Subcutaneous adipose tissue (tissue), 4 donors: ENCODE data around the gene WDR64. TPM values are rescaled to one million over a fixed set of nuclear protein-coding genes. Genes with fewer than 3 reads are reported as not detected.

Experiments used
- total RNA-seq, 4 donors: library from RNA; depleted of rRNA; stranded (reverse); fragments of >200 nt; gene quantifications; one replicate each; pipeline ENCODE4 v1.1.0, GENCODE V29; 2016
- TF ChIP-seq, protein P1 (sequence below): fragments of 450-650 bp; IDR thresholded peaks from one replicate; pipeline ENCODE4 v1.5.1; 2016; ENCODE audit warnings: low read depth, mild to moderate bottlenecking, control low read depth, antibody characterized with exemption, moderate library complexity

The WDR64 gene
- total RNA-seq, 4 donors from 2014 or later: not detected

DNA sequence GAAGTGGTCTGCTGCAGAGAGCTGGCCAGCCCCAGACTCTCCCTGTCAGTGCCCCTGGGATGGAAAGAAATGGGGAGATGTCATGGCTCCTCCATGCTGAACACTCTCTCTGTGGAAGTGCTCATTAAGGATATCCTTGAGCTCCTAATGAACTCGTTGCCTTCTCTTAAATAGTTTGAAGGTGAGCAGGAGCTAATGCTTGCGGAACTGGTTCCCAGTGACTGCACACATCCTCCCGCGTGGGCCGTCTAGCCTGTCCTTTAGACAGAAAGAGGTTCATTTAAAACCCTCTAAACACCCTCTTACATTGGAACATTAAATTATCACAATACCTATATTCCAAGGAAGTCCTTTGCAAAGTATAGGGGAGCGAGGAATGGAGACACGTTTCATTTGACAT lies 5.9 kb upstream of the WDR64 start:
- TF ChIP-seq, protein P1, sequence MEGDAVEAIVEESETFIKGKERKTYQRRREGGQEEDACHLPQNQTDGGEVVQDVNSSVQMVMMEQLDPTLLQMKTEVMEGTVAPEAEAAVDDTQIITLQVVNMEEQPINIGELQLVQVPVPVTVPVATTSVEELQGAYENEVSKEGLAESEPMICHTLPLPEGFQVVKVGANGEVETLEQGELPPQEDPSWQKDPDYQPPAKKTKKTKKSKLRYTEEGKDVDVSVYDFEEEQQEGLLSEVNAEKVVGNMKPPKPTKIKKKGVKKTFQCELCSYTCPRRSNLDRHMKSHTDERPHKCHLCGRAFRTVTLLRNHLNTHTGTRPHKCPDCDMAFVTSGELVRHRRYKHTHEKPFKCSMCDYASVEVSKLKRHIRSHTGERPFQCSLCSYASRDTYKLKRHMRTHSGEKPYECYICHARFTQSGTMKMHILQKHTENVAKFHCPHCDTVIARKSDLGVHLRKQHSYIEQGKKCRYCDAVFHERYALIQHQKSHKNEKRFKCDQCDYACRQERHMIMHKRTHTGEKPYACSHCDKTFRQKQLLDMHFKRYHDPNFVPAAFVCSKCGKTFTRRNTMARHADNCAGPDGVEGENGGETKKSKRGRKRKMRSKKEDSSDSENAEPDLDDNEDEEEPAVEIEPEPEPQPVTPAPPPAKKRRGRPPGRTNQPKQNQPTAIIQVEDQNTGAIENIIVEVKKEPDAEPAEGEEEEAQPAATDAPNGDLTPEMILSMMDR: no peak

DNA sequence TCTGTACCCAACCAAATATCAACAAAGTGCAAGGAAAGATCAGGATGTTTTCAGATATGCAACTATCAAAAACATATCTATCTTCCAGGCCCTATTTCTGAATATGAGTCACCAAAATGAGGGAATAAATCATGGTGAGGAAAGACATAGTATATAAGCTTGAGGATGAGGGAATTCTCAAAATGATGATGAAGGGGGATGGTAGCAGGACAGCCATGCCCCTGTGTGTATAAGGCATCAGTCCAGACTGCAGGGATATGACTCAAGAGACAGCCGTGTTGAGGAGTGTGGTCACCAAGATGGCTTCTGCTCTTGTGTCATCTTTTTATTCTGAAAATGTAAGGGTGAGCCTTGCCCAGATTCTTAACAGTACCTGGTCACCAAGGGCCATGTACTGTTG lies 4.4 kb upstream of the WDR64 start:
- TF ChIP-seq, protein P1: no peak

DNA sequence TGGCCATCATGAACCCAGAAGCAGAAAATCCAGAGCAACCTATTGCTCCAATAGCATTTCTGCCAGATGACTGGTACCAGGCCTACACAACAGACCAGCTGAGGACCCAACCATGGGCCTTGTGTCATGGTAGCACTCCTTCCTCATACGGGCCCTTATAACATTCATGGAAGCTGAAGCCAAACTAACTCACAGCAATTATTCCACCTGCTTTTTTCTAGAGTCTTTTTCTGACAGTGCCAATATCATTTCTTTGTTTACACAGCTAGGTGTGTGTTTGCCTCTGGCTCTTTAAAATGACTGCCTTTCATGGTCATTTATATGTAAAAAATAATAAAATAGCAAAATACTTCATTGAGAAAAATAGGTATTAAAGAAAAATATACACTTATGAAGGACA lies 3.9 kb upstream of the WDR64 start:
- TF ChIP-seq, protein P1: no peak

DNA sequence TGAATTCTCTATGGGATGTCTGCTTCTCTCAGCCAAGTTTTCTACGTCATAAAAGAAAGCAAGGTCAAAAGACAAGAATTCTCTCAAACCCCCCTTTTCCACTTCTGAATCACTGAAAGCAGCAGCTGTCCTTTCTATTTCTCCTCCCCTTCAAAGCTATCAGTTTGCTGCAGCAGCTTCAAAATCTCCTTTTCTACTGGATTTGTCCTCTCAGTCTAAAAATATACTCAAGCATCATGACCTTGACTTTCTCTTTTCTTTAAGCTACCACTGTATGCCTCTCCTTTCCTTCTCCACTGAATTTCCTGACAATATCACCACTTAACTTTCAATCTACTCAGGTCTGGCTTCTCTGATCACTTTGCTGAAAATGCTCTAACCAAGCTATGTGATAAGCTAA lies 1.9 kb downstream of the WDR64 start:
- TF ChIP-seq, protein P1: no peak

DNA sequence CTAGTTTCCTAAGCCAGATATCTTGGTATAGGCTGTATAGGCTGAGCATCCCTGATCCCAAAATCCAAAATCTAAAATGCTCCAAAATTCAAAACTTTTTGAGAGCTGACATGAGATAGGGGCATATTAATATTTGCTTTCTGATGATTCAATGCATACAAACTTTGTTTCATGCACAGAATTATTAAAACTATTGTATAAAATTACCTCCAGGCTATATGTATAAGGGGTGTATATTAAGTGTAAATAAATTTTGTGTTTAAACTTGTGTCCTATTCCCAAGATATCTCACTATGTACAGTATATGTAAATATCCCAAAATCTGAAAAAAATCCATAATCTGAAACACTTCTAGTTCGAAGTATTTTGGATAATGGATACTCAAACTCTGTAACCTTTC lies 2.6 kb downstream of the WDR64 start:
- TF ChIP-seq, protein P1: no peak

DNA sequence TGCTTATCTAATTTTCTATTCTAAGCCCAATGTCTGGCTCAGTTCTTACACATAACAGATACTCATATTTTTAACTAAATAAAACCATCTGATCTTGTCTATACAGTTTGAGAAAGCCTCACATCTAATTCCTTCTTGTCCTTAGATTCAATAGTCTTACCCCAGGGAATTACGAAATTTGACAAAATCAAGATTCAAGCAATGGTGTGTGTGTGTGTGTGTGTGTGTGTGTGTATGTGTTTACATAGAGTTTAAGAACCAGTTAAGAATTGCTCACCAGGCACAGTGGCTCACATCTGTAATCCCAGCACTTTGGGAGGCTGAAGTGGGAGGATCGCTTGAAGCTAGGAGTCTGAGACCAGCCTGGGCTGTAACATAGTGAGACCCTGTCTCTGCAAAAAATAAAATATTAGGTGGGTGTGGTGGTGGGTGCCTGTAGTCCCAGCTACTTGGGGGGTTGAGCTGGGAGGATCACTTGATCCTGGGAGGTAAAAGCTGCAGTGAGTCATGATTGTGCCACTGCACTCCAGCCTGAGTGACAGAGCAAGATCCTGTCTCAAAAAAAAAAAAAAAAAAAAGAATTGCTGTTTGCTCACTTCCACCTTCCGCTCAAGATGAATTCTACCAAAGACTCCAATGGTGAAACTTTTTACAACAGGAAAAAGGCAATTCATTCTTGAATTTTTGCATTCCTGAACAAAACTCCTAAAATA lies 6.2 kb downstream of the WDR64 start:
- TF ChIP-seq, protein P1: no peak

DNA sequence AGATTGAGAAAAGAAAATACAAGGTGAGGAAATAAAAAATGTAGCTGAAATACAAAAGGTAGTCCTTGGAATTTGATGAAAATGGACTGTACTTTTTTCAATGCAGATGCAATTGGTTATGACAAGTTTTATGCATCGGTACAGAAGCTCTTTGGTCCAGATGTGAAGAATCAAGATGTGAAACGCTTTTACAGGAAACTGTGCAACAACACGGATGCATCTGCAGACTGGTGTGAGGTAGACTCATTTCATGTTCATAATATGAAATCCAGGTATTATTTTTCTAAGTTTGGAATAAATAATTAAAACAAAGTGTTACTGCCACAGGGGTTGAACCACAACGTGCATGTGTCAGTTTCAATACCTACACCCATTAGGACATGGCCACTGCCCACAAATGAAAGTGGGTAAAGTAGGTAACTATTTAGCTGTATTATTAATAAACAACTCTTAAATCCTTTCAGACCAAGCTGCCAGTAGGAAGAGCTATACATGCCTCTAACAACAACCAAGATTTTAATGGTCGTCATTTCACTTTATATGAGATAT lies 8.4 kb downstream of the WDR64 start:
- TF ChIP-seq, protein P1: no peak
